GM10847 (cell line): ENCODE data around the gene UBR2.

Source experiments
- POLR2A ChIP-seq: IDR thresholded peaks from 2 replicates; pipeline ENCODE4 v1.6.1; 2011; ENCODE audit not compliant: insufficient read length; ENCODE audit errors: extremely low read depth

Gene UBR2

GRCh38 chr6:42729731-42730130, 165.9 kb downstream of the UBR2 start:
- TF ChIP-seq POLR2A, result no peak

GRCh38 chr6:42735976-42736375, 172.1 kb downstream of the UBR2 start:
- TF ChIP-seq POLR2A, result no peak

DNA sequence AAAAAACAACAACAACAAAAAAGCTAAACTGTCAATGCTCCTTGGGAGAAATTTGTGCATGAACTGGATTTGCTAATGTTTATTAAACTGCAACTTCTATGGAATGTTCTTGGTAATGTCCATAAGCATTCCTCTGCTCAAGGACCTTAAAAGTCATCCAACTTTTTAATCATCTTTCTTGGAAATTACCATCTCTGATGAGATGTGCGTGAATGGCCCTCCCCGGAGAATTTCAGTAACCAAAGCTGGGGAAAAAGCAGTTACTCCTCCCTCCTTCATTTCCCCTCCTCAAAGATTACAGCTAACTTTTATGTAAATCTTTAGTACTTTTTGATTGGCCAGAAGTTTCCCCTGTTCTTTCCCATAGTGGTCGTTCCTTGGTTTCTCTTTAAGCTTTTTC, 176.9 kb downstream of the UBR2 start:
- TF ChIP-seq POLR2A, result no peak

DNA sequence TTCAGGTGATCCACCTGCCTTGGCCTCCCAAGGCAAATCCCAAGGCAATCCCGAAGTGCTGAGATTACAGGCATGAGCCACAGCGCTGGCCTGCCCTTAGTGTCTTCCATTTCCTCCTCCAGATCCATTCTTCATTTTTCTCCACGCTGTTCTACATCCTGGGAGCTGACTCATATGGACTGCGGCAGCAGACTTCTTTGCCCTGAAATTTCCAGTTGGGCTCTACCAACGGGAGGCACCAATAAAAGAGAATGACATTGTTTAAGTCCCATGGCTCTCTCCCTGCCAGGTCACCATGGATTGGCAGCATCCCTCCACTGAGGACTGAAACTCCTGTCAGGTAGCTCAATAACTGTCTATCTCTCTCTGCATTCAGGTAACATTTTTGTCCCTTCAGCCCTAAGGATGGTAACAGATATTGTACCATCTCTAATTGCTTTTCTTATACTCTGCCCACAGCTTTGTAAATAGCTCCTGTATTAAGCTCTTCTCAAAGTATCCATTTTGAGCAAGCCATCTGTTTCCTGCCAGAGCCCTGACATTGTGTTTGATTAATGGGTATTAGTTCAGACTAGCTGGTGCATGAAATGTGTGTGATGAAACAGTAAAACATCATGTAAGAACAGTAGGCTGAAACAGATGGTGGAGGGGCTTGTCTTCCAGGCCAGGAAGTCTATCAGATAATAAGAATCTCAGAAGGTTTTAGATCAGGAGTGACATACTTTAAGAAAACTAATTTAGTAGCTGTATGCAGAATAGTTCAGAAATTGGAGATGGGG, 178.5 kb downstream of the UBR2 start:
- no peak for TF ChIP-seq POLR2A
